ENCODE results near the gene EFL1. TPM values are rescaled to one million over a fixed set of nuclear protein-coding genes. Genes with fewer than 3 reads are reported as not detected.

EFL1 gene
- polyA plus RNA-seq, 1 donor from 2014 or later = 16.8 TPM

DNA sequence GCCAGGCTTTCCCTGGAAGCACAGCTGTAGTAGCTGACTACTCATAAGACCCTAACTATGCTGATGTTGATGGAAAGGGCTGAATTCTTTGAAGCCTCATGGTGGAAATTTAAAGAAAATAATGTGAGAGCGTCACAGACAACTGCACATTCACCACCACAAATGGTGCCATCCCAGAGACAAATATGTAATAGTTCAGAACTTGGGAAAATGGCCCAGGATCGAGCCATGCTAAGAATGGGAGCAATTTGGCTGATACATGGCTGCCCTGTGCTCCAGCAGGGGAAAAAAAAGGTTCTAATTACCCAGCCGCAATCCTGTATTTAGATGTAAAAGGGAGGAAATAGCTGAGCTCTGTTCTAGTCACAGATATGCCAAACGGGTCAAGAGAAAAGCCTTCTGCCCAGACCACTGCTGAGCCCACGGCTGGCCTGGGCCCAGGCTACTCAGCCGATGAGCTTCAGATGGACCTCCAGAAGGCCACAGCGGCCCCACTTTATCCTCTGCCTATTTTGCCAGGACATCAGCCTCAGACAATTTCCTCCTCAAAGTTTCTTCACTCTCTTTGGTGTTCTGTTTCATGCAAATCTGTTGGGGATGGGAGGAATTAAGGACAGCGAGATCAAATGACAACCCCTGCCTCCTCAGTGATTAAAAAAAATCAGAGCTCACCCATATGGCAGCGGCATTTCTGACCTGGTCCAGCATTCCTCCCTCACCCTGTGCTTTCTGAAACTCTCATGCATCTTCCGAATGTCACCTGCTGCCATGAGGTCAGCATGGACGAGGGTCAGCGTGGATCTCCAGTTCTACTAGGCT lies 162.2 kb downstream of the EFL1 start:
- no peak overlapping the region for H3K27ac ChIP-seq (ENCODE audit: low read length)
- no peak for TF ChIP-seq TAF1 (IDR thresholded peaks at IDR 0.05; ENCODE audit: low read depth)
- no peak for TF ChIP-seq EP300 (conservative IDR thresholded peaks at IDR 0.05; ENCODE audit: poor library complexity, severe bottlenecking)
- TF ChIP-seq POLR2AphosphoS5 (IDR thresholded peaks at IDR 0.05) = no peak
- TF ChIP-seq SMC3 (conservative IDR thresholded peaks at IDR 0.05; ENCODE audit: poor library complexity) = no peak
- no peak for TF ChIP-seq RAD21 (conservative IDR thresholded peaks at IDR 0.05)
- TF ChIP-seq, protein P1, sequence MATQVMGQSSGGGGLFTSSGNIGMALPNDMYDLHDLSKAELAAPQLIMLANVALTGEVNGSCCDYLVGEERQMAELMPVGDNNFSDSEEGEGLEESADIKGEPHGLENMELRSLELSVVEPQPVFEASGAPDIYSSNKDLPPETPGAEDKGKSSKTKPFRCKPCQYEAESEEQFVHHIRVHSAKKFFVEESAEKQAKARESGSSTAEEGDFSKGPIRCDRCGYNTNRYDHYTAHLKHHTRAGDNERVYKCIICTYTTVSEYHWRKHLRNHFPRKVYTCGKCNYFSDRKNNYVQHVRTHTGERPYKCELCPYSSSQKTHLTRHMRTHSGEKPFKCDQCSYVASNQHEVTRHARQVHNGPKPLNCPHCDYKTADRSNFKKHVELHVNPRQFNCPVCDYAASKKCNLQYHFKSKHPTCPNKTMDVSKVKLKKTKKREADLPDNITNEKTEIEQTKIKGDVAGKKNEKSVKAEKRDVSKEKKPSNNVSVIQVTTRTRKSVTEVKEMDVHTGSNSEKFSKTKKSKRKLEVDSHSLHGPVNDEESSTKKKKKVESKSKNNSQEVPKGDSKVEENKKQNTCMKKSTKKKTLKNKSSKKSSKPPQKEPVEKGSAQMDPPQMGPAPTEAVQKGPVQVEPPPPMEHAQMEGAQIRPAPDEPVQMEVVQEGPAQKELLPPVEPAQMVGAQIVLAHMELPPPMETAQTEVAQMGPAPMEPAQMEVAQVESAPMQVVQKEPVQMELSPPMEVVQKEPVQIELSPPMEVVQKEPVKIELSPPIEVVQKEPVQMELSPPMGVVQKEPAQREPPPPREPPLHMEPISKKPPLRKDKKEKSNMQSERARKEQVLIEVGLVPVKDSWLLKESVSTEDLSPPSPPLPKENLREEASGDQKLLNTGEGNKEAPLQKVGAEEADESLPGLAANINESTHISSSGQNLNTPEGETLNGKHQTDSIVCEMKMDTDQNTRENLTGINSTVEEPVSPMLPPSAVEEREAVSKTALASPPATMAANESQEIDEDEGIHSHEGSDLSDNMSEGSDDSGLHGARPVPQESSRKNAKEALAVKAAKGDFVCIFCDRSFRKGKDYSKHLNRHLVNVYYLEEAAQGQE (IDR thresholded peaks at IDR 0.05; ENCODE audit: borderline replicate concordance) = no peak
- TF ChIP-seq MXI1 (conservative IDR thresholded peaks at IDR 0.05; ENCODE audit: poor library complexity, severe bottlenecking) = no peak
- TF ChIP-seq EZH2 (IDR thresholded peaks at IDR 0.05; ENCODE audit: borderline replicate concordance, insufficient read depth, low read length, poor library complexity, severe bottlenecking) = no peak
- no peak for TF ChIP-seq CTCF (IDR thresholded peaks at IDR 0.05; ENCODE audit: poor library complexity, severe bottlenecking)
- no peaks in the 10 kb centered on the region for H3K27me3 ChIP-seq (ENCODE audit: insufficient read depth, low read depth, low read length)
- H3K9me3 ChIP-seq (ENCODE audit: low read length) = no peaks in the 10 kb centered on the region
- H3K36me3 ChIP-seq (ENCODE audit: insufficient read depth, low read length) = no peaks in the 10 kb centered on the region
- H3K9ac ChIP-seq (ENCODE audit: low read length) = no peak overlapping the region
- no peaks in the 10 kb centered on the region for H3F3A ChIP-seq (ENCODE audit: insufficient read depth, low read length, poor library complexity, severe bottlenecking)
- no peaks in the 10 kb centered on the region for H4K20me1 ChIP-seq (ENCODE audit: insufficient read depth)
- H3K79me2 ChIP-seq (replicated peaks; ENCODE audit: insufficient read depth, low read length) = no peaks in the 10 kb centered on the region
- no peak overlapping the region for H3K4me3 ChIP-seq (ENCODE audit: low read length)
- H3K4me2 ChIP-seq (ENCODE audit: low read length) = no peak overlapping the region
- H3K9me2 ChIP-seq (ENCODE audit: insufficient read depth, low read length) = no peaks in the 10 kb centered on the region
- H2AFZ ChIP-seq (ENCODE audit: low read depth, low read length) = no peak overlapping the region

GRCh38 chr15:82098674-82099073 lies 163.9 kb downstream of the EFL1 start:
- Histone ChIP-seq H3K9me2 (ENCODE audit: insufficient read depth, low read length) (no peaks in the 10 kb centered on the region), H3K9ac (ENCODE audit: low read length) (no peak overlapping the region), H3K36me3 (ENCODE audit: insufficient read depth, low read length) (no peaks in the 10 kb centered on the region), H3K79me2 (replicated peaks; ENCODE audit: insufficient read depth, low read length) (no peaks in the 10 kb centered on the region), H3K27ac (ENCODE audit: low read length) (no peak overlapping the region), H3F3A (ENCODE audit: insufficient read depth, low read length, poor library complexity, severe bottlenecking) (no peaks in the 10 kb centered on the region), H3K27me3 (ENCODE audit: insufficient read depth, low read depth, low read length) (no peaks in the 10 kb centered on the region), H3K4me2 (ENCODE audit: low read length) (no peak overlapping the region), H3K4me3 (ENCODE audit: low read length) (no peak overlapping the region), H2AFZ (ENCODE audit: low read depth, low read length) (no peak overlapping the region), H4K20me1 (ENCODE audit: insufficient read depth) (no peaks in the 10 kb centered on the region), H3K9me3 (ENCODE audit: low read length) (no peaks in the 10 kb centered on the region)
- TF ChIP-seq MXI1 (conservative IDR thresholded peaks at IDR 0.05; ENCODE audit: poor library complexity, severe bottlenecking) (no peak), EZH2 (IDR thresholded peaks at IDR 0.05; ENCODE audit: borderline replicate concordance, insufficient read depth, low read length, poor library complexity, severe bottlenecking) (no peak), CTCF (IDR thresholded peaks at IDR 0.05; ENCODE audit: poor library complexity, severe bottlenecking) (no peak), SMC3 (conservative IDR thresholded peaks at IDR 0.05; ENCODE audit: poor library complexity) (no peak), TAF1 (IDR thresholded peaks at IDR 0.05; ENCODE audit: low read depth) (no peak), EP300 (conservative IDR thresholded peaks at IDR 0.05; ENCODE audit: poor library complexity, severe bottlenecking) (no peak), RAD21 (conservative IDR thresholded peaks at IDR 0.05) (no peak), POLR2AphosphoS5 (IDR thresholded peaks at IDR 0.05) (no peak)
- TF ChIP-seq, protein P1 (IDR thresholded peaks at IDR 0.05; ENCODE audit: borderline replicate concordance) = no peak
